HTR-8/SVneo (cell line): Measurements from ENCODE around the gene CLDND1.

Experiments
- DNase-seq: peaks from one replicate; pipeline ENCODE4 v3.0.0; 2011; ENCODE audit warnings: low spot score, mixed read lengths; ENCODE audit not compliant: insufficient read length
- FAIRE-seq: peaks from 2 replicates; lab custom pipeline; 2011; peaks lifted over from hg19 to GRCh38; lab: Jason Lieb, UNC

The CLDND1 gene

DNA sequence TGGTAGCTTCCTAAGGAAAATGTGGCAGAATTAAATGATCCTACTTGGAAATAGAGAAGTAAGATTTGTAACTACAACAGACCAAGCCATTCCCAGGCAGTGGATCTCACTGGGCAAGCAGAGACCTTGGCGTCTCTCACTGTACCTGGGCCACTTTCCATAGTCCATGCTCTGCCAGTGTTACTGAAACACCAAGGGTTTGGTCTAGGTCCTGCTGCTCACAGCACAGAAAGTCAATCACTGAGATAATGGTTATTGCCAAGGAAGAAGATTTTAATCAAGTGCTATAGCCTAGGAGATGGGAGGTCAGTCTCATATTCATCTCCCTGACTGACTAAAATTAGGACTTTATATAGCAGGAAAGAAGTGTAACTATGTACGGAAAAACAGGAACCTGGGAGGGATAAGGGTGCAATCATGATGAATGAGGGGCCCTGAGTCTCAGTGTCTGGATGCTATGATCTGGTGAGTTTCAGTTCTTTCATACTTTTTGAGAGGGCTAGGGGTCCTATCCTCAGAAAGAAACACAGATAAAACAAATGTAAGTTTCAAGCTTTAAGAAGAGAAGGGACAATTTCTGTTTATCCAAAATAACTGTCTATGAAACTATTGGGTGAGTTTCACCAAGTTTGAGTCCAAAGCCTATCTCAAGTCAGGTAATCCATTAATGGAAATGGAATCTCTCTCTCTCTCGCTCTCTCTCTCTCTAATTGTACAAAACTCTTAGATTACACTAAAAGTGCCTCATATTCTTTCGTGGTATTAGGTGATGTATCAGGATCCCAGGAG lies 29.7 kb upstream of the CLDND1 start:
- FAIRE-seq (no peak), DNase-seq (no peak)

DNA sequence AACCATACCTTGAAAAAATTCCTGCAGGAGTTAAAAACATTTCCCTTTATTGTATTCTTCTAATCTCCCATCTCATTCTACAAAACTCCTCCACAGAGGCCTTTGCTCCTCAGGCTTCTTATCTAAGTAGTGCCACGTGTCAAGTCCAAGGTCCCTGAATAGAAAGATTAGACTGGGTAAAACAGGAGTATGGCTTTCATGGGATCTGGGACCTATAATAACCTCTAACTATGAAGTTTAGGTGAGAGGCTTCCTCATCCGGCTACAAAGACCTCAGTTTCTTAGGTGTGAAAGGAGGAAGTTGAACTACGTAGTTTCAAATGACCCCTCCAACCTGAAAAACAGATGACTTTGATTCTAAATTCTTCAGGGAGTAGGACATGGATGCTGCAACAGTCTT lies 29.1 kb upstream of the CLDND1 start:
- FAIRE-seq (no peak), DNase-seq (no peak)

DNA sequence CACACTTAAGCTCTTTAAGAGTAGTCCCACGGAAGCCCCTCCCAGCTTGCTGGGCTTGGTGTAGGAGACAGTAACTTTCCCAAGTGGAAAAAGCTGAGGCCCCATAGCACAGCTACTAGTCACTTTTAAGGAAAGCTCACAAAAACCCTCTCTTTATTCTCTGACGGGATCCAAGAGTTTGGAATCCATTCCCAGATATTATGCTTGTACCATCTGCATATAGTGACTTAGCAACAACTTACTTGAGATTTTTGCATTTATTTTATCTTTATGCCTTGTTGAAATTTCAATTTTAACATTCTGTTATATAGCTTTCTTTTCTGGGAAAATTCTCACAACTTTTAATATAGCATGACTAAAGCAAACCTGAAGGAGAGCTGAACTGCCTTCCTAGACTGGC lies 28.5 kb upstream of the CLDND1 start:
- DNase-seq, result no peak
- no peak for FAIRE-seq

DNA sequence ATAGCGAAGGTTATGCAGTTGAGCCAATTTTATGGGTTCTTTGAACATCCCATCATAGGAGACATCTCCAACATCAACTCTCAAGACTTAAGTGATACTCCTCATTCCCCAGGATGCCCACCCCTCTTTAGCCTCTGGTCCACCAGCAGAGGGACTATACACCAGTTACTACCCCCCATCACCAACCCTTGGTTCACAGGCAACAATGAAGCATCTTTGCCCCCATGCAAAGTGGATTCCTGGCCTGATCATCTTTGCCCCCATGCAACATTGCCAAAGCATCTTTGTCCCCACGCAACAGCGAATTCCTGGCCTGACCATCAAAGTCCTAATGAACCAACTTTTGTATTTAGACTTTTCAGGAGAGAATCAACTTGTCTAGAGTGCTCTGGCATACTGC lies 28.1 kb upstream of the CLDND1 start:
- FAIRE-seq, result peak; percentile 13
- DNase-seq, result no peak

DNA sequence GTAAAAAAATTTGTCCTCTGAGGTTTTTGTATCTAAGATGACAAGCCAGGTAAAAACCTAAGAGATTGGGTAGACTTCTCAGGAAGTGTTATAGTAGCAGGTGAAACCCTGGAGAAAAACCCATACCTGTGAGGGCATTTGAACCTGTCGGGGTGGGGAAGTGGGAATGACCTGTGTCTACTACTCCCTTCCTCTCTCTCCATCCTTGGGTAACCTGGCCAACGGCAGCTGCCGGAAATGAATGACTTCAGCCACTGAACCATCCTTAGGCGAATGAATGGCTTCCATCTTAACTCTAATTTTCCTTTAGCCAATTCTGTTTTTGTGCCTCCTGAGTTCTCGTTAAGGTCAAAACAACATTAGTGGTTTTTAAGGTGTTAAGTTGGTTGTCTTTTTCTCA lies 25.8 kb upstream of the CLDND1 start:
- DNase-seq (no peak), FAIRE-seq (no peak)

DNA sequence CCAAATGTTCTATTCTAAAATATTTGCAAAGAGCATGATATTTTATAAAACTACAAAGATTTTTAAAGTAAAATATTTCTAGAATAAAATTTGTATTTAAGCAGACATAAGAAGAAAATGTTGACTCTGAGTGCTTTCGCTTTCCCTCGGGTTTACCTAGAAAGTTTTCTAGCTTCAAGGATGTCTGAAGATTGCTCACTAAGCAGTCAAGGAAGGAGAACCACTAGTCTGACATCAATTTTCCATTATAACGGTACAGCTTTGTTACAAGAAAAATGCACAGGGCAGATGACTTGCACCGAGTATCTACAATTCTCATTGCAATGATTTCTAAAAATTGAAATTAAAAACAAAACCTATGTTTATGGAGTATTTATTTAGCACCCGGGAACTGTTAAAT lies 23.2 kb upstream of the CLDND1 start:
- DNase-seq (no peak), FAIRE-seq (no peak)

DNA sequence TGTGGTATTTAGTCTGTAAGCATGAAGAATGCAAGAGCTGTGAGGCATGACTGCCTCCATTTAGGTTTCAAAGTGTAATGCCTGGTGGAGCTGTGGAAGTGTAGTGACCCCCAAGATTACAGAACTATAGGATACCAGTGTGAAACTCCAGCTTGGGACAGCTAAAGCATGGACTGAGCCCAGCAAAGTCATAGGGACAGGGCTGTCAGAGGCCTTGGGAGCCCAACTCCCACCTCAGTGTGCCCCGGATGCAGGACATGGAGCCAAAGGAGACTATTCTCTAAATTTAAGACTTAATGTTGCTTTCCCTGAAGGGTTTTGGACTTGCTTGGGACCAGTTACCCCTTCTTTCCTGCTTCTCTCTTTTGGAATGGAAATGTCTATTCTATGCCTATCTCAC lies 19.9 kb upstream of the CLDND1 start:
- FAIRE-seq, result no peak

DNA sequence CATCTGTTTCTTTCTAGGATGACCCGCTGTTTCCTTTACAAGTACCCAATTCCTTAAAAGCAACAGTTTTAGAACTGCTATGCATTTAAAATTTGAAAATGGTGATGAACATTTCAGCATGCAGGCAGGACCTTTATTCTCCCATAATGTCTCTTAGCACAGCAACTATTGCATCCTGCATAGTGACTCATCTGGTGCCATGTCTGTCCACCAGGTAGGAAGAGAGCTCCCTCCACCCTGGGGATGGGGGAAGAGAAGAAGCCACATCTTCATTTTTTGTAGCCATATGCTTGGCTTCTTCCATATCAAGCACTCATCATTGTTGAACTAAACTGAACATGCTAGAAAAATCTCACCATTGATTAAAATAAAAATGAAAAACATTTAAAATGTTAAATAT lies 19.0 kb upstream of the CLDND1 start:
- DNase-seq, result no peak
- no peak for FAIRE-seq

More for the DNA sequence above, 19.9 kb upstream of the CLDND1 start:
- no peak for DNase-seq

DNA sequence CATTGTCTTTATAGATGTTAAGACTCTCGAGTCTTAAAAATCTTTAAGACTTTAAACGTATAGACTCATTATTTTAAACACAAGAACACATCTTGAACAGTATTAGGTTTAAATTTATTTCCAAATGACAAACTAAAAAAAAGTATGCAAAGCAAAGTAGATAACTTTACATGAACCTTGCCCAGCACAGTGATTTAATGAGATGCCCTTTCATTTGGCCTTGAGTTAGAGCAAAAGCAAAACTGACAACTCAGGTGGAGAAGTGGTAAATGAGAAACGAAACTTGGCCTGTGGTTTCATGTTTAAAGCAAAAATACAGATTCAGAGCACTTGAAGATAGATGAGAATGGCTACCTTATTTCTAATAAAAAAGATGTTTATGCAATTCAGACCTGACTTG lies 17.6 kb upstream of the CLDND1 start:
- DNase-seq (no peak), FAIRE-seq (no peak)

DNA sequence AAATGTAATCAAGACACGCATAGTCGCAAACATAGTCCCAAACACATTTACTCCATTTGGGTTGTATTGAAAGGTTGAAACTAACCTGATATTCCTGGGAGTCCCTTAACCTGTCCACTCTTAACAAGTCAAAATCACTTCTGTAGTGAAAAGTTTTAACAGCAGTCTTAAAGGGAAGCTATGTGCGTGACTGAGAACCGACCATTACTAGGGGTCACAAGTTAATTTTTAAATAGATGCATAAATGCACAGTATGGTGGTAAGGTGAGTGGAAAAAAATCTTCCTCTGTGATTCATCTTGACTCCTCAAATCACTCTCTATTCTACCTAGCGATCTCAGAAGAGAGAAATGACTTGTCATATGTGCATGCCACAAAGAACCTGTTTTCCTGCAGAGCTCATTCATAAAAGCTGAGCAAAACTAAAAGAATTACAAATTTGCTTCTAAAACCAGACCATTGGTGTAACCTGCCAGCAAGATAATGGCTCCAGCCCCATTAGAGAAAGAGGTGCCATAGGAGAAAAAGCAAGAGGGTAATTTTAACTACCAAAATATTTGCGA lies 13.8 kb upstream of the CLDND1 start:
- FAIRE-seq (no peak), DNase-seq (no peak)

DNA sequence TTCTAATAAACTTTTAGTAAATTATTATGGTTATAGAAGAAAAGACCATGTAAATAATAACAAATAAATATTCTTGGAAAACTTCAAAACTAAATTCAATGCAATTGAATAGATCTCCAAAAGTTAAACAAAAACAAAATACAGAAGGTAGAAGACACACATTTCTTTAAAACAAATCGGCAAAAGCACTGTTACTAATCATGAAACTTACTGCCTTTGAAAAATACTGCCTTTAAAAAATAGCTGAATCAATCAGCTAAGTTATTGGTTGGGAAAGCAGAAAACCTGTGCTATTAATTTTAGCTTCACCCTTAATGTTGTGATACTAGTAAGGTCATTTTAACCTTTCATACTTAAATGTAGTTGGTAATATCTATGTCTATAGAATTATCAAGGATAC lies 12.0 kb upstream of the CLDND1 start:
- DNase-seq, result no peak
- no peak for FAIRE-seq

DNA sequence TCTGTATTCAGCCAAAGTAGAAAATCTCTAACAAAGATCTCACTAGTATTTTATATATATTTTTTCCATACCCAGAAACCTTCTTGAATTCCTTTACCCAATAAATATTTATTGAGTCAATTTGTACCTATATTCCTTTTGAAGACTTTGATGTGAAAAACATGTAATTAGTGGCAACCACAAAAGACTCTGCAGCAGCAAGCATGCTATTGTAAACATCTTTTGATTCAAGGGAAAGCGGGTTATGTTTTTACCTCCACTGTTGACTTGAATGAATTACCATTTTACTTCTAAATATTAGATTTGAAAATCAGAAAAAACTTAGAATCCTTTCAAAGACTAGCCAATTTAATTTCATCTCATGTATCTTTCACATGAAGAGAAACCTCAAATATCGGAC lies 11.5 kb upstream of the CLDND1 start:
- FAIRE-seq (no peak), DNase-seq (no peak)

DNA sequence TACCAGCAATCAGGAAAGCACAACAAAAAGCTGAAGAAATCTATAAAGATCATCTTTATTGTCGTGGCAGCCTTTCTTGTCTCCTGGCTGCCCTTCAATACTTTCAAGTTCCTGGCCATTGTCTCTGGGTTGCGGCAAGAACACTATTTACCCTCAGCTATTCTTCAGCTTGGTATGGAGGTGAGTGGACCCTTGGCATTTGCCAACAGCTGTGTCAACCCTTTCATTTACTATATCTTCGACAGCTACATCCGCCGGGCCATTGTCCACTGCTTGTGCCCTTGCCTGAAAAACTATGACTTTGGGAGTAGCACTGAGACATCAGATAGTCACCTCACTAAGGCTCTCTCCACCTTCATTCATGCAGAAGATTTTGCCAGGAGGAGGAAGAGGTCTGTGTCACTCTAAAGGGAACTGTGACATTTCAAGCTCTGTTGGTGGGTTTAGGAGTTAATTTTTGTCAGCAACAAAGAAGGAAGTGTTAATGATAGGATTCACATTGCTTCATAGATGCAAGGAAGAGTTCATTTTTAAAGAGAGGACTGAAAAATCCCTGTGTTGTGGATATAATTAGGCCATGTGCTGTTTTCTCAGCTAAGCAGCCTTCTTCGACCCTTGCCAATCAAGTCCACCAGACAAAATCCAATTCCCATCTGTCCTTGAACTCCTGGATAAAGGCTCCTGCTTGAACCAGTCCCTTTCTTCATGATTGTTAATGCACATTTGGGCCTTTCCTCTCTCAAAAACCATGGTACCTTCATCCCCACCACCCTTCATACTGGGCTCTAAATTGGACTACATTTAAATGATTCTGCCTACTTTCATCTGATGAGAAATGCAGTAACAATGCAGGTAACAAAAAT lies 10.2 kb upstream of the CLDND1 start:
- DNase-seq, result no peak
- FAIRE-seq, result no peak

DNA sequence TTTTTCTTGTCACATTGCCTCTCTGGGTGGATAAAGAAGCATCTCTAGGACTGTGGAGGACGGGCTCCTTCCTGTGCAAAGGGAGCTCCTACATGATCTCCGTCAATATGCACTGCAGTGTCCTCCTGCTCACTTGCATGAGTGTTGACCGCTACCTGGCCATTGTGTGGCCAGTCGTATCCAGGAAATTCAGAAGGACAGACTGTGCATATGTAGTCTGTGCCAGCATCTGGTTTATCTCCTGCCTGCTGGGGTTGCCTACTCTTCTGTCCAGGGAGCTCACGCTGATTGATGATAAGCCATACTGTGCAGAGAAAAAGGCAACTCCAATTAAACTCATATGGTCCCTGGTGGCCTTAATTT lies 9.6 kb upstream of the CLDND1 start:
- FAIRE-seq, result no peak

DNA sequence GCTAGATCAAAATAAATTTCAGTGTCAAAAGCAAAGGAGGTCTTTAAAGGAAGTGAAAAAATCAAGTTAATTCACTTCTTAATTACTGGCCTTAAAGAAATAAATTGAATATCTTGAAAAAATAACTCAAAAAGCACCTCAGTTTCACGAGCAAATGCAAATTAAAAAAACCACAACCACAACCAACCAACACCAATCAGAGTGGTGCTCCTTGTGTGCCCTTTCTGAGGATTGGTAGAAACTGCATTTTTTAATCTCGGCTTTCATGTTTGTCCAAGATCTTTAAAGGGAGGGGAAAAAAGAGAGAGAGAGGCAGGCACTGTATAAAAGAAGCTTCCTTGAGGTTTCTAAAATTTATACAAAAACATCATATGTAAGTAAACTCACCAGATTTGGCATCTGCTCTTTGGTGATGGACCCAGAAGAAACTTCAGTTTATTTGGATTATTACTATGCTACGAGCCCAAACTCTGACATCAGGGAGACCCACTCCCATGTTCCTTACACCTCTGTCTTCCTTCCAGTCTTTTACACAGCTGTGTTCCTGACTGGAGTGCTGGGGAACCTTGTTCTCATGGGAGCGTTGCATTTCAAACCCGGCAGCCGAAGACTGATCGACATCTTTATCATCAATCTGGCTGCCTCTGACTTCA lies 9.0 kb upstream of the CLDND1 start, which contains the start of gene GPR15:
GPR15 (plus strand) TSS at position 357 of the 653 bp plus-strand sequence; CDS start at position 413, 56 bp downstream.
- FAIRE-seq (no peak), DNase-seq (no peak)

More for the DNA sequence above, 9.6 kb upstream of the CLDND1 start:
- no peak for DNase-seq

DNA sequence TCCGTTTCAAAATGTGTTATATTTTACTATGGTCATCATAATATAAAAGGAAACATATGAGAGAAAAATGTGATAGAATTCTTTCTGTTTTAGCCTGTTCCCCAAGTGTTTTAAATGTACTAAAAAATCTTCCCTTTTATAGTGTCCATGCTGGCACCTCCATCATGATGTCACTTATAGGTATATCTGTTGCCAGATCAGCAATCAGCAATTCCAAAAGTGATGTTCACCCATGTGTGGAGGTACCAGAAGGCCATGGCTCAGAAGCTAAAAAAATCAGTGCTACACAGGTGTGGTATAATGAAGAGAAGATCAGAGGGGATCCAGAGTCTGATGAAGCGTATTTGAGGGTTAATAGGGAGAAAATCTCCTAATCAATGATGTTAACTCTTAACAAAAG lies 8.0 kb upstream of the CLDND1 start:
- FAIRE-seq, result no peak

DNA sequence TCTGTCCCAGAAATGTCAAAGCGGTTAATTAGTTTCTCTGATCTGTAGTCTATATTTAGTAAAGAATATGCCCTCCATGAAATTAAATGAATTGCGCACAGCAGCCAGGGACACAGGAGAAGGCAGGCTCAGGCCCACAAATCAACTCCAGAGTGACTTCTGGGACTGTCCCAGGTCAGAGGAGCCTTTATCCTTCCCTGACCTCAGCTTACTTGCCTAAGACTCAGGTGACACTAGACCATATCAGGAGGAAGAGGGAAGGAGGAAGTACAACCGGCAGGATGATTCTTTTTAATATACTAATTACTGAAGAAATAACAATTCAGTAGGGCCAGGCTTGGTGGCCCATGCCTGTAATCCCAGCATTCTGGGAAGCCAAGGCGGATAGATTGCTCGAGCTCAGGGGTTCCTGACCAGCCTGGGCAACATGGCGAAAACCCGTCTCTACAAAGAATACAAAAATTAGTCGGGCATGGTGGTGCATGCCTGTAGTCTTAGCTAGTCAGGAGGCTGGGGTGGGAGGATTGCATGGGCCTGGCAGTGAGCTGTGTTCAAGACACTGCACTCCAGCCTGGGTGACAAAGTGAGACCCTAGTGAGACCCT lies 7.3 kb upstream of the CLDND1 start:
- DNase-seq (no peak), FAIRE-seq (no peak)

More for the DNA sequence above, 8.0 kb upstream of the CLDND1 start:
- DNase-seq, result no peak

DNA sequence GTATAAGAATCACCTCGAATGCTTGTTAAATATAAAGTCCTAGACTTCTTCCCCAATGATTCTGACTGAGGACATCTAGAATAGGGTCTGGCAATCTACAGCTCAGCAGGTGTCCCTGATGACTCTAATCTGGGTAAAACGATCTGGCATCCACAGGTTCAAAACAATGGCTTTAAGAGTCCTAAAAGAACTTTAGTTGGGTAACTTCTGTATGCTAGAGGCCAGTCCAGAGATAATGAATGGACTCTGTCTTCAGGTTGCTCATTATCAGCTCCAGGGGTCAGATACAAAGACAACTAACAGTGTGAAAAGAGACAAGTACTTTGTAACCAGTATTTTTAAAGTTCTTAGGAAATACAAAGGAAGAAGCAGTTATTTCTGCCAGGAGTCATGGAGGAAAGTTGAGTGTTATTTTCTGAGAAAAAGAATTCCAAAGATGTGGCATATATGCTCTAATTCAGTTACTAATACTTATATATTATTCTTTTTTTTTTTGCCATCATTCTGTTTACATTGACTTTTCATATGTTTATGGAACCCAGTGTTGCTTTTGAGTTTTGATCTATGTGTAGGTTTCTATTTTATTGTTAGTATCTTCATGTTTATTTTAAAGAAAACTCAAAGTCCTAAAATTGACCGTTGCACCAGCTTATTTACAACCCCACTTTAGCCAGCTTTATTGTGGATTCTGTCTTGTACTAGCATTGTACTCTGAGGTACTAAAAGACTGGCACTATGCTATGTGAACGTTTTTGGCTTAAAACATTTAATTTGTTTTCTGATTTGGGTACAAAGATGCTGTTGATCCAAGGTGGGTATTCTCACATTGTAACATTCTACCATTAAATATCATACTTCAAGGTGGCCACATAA lies 6.0 kb upstream of the CLDND1 start:
- DNase-seq (no peak), FAIRE-seq (no peak)

DNA sequence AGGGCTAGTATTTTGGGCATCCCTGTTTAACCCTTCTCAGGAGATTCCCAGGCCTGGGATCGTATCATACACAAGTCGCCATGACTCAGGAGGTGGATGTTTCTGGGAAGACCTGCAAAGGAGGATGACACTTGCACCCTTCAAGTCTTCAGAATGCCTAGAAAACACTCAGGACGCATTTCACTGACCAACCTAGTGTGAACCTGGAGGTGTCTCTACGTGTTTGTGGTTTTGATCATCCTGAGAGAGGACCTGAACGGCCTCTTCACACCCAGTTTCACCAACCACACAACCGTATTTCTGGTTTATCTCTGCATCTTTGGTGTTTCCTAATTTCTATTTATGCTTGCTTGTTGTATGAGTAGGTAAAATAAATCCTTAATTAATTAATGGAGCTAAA lies 2.8 kb upstream of the CLDND1 start:
- FAIRE-seq (no peak), DNase-seq (no peak)
